A549 treated with RU486 at 1 μM for 4 hours (cell line): ENCODE data around the gene MAPK8IP3. TPM values are rescaled to one million over a fixed set of nuclear protein-coding genes. Genes with fewer than 3 reads are reported as not detected.

Experiments
- total RNA-seq: library from RNA; stranded (reverse); fragments of 200-300 nt; extraction: Qiagen RNA extraction; gene quantifications from 5 replicates; pipeline ENCODE4 v1.2.3, GENCODE V29; 2022; ENCODE audit warnings: low read depth

Gene MAPK8IP3
- total RNA-seq: 33.5 to 60.3 TPM (median 44.8 TPM) in 5 replicates

GRCh38 chr16:1705688-1706385 lies at the start of gene MAPK8IP3:
MAPK8IP3 (plus strand) TSS chr16:1706195; CDS start chr16:1706340, 145 bp downstream.

GRCh38 chr16:1677942-1678499 lies 28.0 kb upstream of the MAPK8IP3 start, which contains the start of gene JPT2:
JPT2 (plus strand) TSS chr16:1678279; CDS start chr16:1678313, 34 bp downstream.

GRCh38 chr16:1771188-1771863 lies 65.3 kb downstream of the MAPK8IP3 start, which contains the start of gene NME3:
NME3 (minus strand) TSS chr16:1771543; CDS start chr16:1771534, 9 bp downstream.

GRCh38 chr16:1772362-1772907 lies 66.4 kb downstream of the MAPK8IP3 start, which contains the start of gene EME2:
EME2 (plus strand) TSS chr16:1772810; CDS start chr16:1773228, 418 bp downstream.

GRCh38 chr16:1772908-1773702 lies 67.1 kb downstream of the MAPK8IP3 start, which contains the start of gene MRPS34:
MRPS34 (minus strand) TSS chr16:1773134; CDS start chr16:1773119, 15 bp downstream.

GRCh38 chr16:1782408-1783264 lies 76.6 kb downstream of the MAPK8IP3 start, which contains the start of the genes NUBP2 and SPSB3:
NUBP2 (plus strand) TSS chr16:1782960; CDS start chr16:1783021, 61 bp downstream.
SPSB3 (minus strand) TSS chr16:1782571; CDS start chr16:1781483, 1,088 bp downstream.

GRCh38 chr16:1793578-1794220 lies 87.7 kb downstream of the MAPK8IP3 start, which contains the start of gene IGFALS:
IGFALS (minus strand) TSS chr16:1793705; CDS start chr16:1793652, 53 bp downstream.

Other genes with a start within 250 kb of the MAPK8IP3 start
- 54.7 to 83.5 TPM (median 74.9 TPM) in 5 replicates for gene CLCN7, start 231.2 kb upstream of the MAPK8IP3 start, total RNA-seq
- gene PTX4, start 217.3 kb upstream of the MAPK8IP3 start, total RNA-seq: not detected in 5 replicates
- gene TELO2, start 212.8 kb upstream of the MAPK8IP3 start, total RNA-seq: 26.4 to 46.2 TPM (median 38.6 TPM) in 5 replicates
- gene TMEM204, start 172.5 kb upstream of the MAPK8IP3 start, total RNA-seq: not detected in 5 replicates
- gene IFT140, start 94.1 kb upstream of the MAPK8IP3 start, total RNA-seq: 7.3 to 9.4 TPM (median 8.9 TPM) in 5 replicates
- 12.1 to 16.1 TPM (median 14.5 TPM) in 5 replicates for gene CRAMP1, start 93.8 kb upstream of the MAPK8IP3 start, total RNA-seq
- 161 to 209 TPM (median 164 TPM) in 5 replicates for gene JPT2, start 27.9 kb upstream of the MAPK8IP3 start, total RNA-seq
- 30.6 to 59.4 TPM (median 55.1 TPM) in 5 replicates for gene NME3, start 65.3 kb downstream of the MAPK8IP3 start, total RNA-seq
- gene EME2, start 66.6 kb downstream of the MAPK8IP3 start, total RNA-seq: 5.0 to 10.8 TPM (median 9.1 TPM) in 5 replicates
- gene MRPS34, start 66.9 kb downstream of the MAPK8IP3 start, total RNA-seq: 170 to 265 TPM (median 253 TPM) in 5 replicates
- 13.2 to 26.3 TPM (median 22.3 TPM) in 5 replicates for gene SPSB3, start 76.4 kb downstream of the MAPK8IP3 start, total RNA-seq
- 57.3 to 88.6 TPM (median 81.3 TPM) in 5 replicates for gene NUBP2, start 76.8 kb downstream of the MAPK8IP3 start, total RNA-seq
- gene IGFALS, start 87.5 kb downstream of the MAPK8IP3 start, total RNA-seq: 0.05 TPM in 1 of 5 replicates, not detected in the others
- gene HAGH, start 120.6 kb downstream of the MAPK8IP3 start, total RNA-seq: 58.5 to 71.3 TPM (median 68.8 TPM) in 5 replicates
- gene FAHD1, start 121.0 kb downstream of the MAPK8IP3 start, total RNA-seq: 45.6 to 53.0 TPM (median 47.7 TPM) in 5 replicates
- gene MEIOB, start 166.0 kb downstream of the MAPK8IP3 start, total RNA-seq: 1.4 to 3.0 TPM (median 2.0 TPM) in 5 replicates
- 1.8 to 4.2 TPM (median 3.1 TPM) in 5 replicates for gene HS3ST6, start 212.2 kb downstream of the MAPK8IP3 start, total RNA-seq
- gene MSRB1, start 237.0 kb downstream of the MAPK8IP3 start, total RNA-seq: 22.1 to 31.7 TPM (median 31.4 TPM) in 5 replicates
- 0.03 to 0.37 TPM in 2 of 5 replicates, not detected in the others for gene RPL3L, start 248.5 kb downstream of the MAPK8IP3 start, total RNA-seq